SK-N-SH (cell line): ENCODE measurements around the gene NFKB1. TPM values are rescaled to one million over a fixed set of nuclear protein-coding genes. Genes with fewer than 3 reads are reported as not detected.

Source experiments
- CTCF ChIA-PET: fragments of 300-600, 350-600 bp; formaldehyde crosslinking; extraction: SDS; loops from one replicate; lab custom pipeline; 2021; lab: Yijun Ruan, JAX
- POLR2A ChIA-PET: fragments of 350-600 bp; sonication (Branson Sonifier 250); formaldehyde crosslinking; extraction: SDS; loops from one replicate; lab custom pipeline; 2020; ENCODE audit warnings: antibody characterized with exemption, inconsistent platforms; lab: Yijun Ruan, JAX
- DNase-seq: peaks from one replicate; pipeline ENCODE4 v3.0.0; 2012
- H2AFZ ChIP-seq: fragments of 200-600 bp; sonication (generic); 2 replicates; pipeline ENCODE4 v1.8.1; 2016; ENCODE audit warnings: antibody characterized with exemption, mild to moderate bottlenecking, low read depth
- H3F3A ChIP-seq: fragments of 200-600 bp; sonication (generic); replicated peaks from 2 replicates; pipeline ENCODE3; 2016; ENCODE audit warnings: antibody characterized with exemption, mild to moderate bottlenecking; ENCODE audit not compliant: insufficient read depth
- H3K27ac ChIP-seq, 2 experiments: fragments of 200-500 bp in 1 of 2; fragments of 200-600 bp in 1 of 2; sonication (Bioruptor generic) in 1 of 2; sonication (generic), shearing (Covaris generic) in 1 of 2; 2 replicates each; pipeline versions ENCODE4 v1.5.1 to v1.6.1; 2014 to 2016; ENCODE audit warnings: low read depth in 2 of 2, inconsistent platforms in 1 of 2, low read length in 1 of 2, mild to moderate bottlenecking in 1 of 2, mixed read lengths in 1 of 2
- H3K27me3 ChIP-seq: fragments of 200-600 bp; sonication (generic), shearing (Covaris generic); 2 replicates; pipeline ENCODE4 v1.6.1; 2016; ENCODE audit warnings: mixed run types; ENCODE audit not compliant: insufficient read depth
- H3K36me3 ChIP-seq, 2 experiments: fragments of 200-500 bp in 1 of 2; fragments of 200-600 bp in 1 of 2; sonication (Bioruptor generic) in 1 of 2; sonication (generic) in 1 of 2; replicated peaks in 1 of 2; 2 replicates each; pipeline versions ENCODE3 to v1.5.1; 2014 to 2016; ENCODE audit warnings: low read length in 1 of 2, mild to moderate bottlenecking in 1 of 2; ENCODE audit not compliant: insufficient read depth in 2 of 2, control insufficient read depth in 1 of 2
- H3K4me1 ChIP-seq, 2 experiments: fragments of 200-500 bp in 1 of 2; fragments of 200-600 bp in 1 of 2; sonication (Bioruptor generic) in 1 of 2; sonication (generic), shearing (Covaris generic) in 1 of 2; 2 replicates each; pipeline versions ENCODE4 v1.5.1 to v1.6.1; 2014 to 2016; ENCODE audit warnings: low read depth in 1 of 2, low read length in 1 of 2, mixed run types in 1 of 2; ENCODE audit not compliant: insufficient read depth in 2 of 2, control insufficient read depth in 1 of 2
- H3K4me2 ChIP-seq: fragments of 200-600 bp; sonication (generic), shearing (Covaris generic); 2 replicates; pipeline ENCODE4 v1.6.1; 2017; ENCODE audit warnings: mixed run types
- H3K4me3 ChIP-seq, 2 experiments: fragments of 200-500 bp in 1 of 2; fragments of 200-600 bp in 1 of 2; sonication (Bioruptor generic) in 1 of 2; sonication (generic), shearing (Covaris generic) in 1 of 2; 2 replicates each; pipeline versions ENCODE4 v1.5.1 to v1.8.1; 2014 to 2016; ENCODE audit warnings: low read depth in 2 of 2, inconsistent platforms in 1 of 2, low read length in 1 of 2, mild to moderate bottlenecking in 1 of 2, mixed read lengths in 1 of 2, moderate library complexity in 1 of 2
- H3K79me2 ChIP-seq: fragments of 200-600 bp; sonication (generic); 2 replicates; pipeline ENCODE4 v1.8.1; 2017; ENCODE audit warnings: mild to moderate bottlenecking; ENCODE audit not compliant: insufficient read depth
- H3K9ac ChIP-seq: fragments of 200-600 bp; sonication (generic); 2 replicates; pipeline ENCODE4 v1.6.1; 2017; ENCODE audit warnings: mixed run types
- H3K9me2 ChIP-seq: fragments of 200-600 bp; sonication (generic); 2 replicates; pipeline ENCODE4 v1.6.1; 2017; ENCODE audit warnings: mixed run types
- H3K9me3 ChIP-seq: fragments of 200-600 bp; sonication (generic); 2 replicates; pipeline ENCODE4 v1.6.1; 2017; ENCODE audit warnings: mixed run types, mild to moderate bottlenecking, moderate library complexity
- H4K20me1 ChIP-seq: fragments of 200-600 bp; sonication (generic); 2 replicates; pipeline ENCODE4 v1.6.1; 2017; ENCODE audit warnings: mild to moderate bottlenecking, mixed run types; ENCODE audit not compliant: insufficient read depth
- CHD2 ChIP-seq: fragments of 150-350 bp; IDR thresholded peaks from 2 replicates; pipeline ENCODE4 v1.6.1; 2018; ENCODE audit warnings: low read length; ENCODE audit not compliant: partially characterized antibody
- ELF1 ChIP-seq: IDR thresholded peaks from 2 replicates; pipeline ENCODE4 v1.4.0; 2012
- EP300 ChIP-seq, 2 experiments: IDR thresholded peaks; 2 replicates each; pipeline versions ENCODE4 v1.4.0 to v1.6.1; 2012; ENCODE audit warnings: borderline replicate concordance in 1 of 2, low read depth in 1 of 2, low read length in 1 of 2
- FOSL2 ChIP-seq: IDR thresholded peaks from 2 replicates; pipeline ENCODE4 v1.4.0; 2012; ENCODE audit warnings: low read depth, mild to moderate bottlenecking, moderate library complexity, borderline replicate concordance
- FOXM1 ChIP-seq: IDR thresholded peaks from 2 replicates; pipeline ENCODE4 v1.4.0; 2012; ENCODE audit warnings: low read depth, mild to moderate bottlenecking
- GABPA ChIP-seq: IDR thresholded peaks from 2 replicates; pipeline ENCODE4 v1.4.0; 2012; ENCODE audit warnings: low read depth, mild to moderate bottlenecking
- MEF2A ChIP-seq: IDR thresholded peaks from 2 replicates; pipeline ENCODE4 v1.4.0; 2012; ENCODE audit warnings: low read depth, borderline replicate concordance
- NFIC ChIP-seq: IDR thresholded peaks from 2 replicates; pipeline ENCODE4 v1.4.0; 2012; ENCODE audit warnings: borderline replicate concordance
- NRF1 ChIP-seq: IDR thresholded peaks from 2 replicates; pipeline ENCODE4 v1.6.1; 2012; ENCODE audit warnings: low read depth, mild to moderate bottlenecking, low read length
- RAD21 ChIP-seq: IDR thresholded peaks from 2 replicates; pipeline ENCODE4 v1.6.1; 2012; ENCODE audit warnings: mild to moderate bottlenecking, low read length
- RCOR1 ChIP-seq: fragments of 150-350 bp; IDR thresholded peaks from 2 replicates; pipeline ENCODE4 v1.6.1; 2017; ENCODE audit warnings: antibody characterized with exemption, low read length
- SMC3 ChIP-seq: IDR thresholded peaks from 2 replicates; pipeline ENCODE4 v1.6.1; 2012; ENCODE audit warnings: low read depth, low read length, improper control_type of control experiment
- TCF12 ChIP-seq: IDR thresholded peaks from 2 replicates; pipeline ENCODE4 v1.4.0; 2012
- TEAD4 ChIP-seq: IDR thresholded peaks from 2 replicates; pipeline ENCODE4 v1.4.0; 2012; ENCODE audit warnings: mild to moderate bottlenecking, borderline replicate concordance; ENCODE audit not compliant: insufficient read depth
- YY1 ChIP-seq: IDR thresholded peaks from 2 replicates; pipeline ENCODE4 v1.4.0; 2012; ENCODE audit warnings: low read depth, mild to moderate bottlenecking
- WGBS: methylation state at CpG from one replicate; pipeline ENCODE4 v1.1.6; 2017; ENCODE audit warnings: low lambda C conversion rate; 5-methylcytosine and 5-hydroxymethylcytosine counted together
- polyA plus RNA-seq, 3 experiments: library from polyadenylated mRNA; depleted of rRNA; stranded (reverse); fragments of >200 nt; gene quantifications; 2 replicates each; pipeline ENCODE4 v1.2.3, GENCODE V29; 2012
- TF ChIP-seq, protein P1 (sequence below): fragments of 150-350 bp; IDR thresholded peaks from 2 replicates; pipeline ENCODE4 v1.6.1; 2016; ENCODE audit warnings: mild to moderate bottlenecking, low read depth, low read length
- TF ChIP-seq, protein P2 (sequence below): IDR thresholded peaks from 2 replicates; pipeline ENCODE4 v1.4.0; 2012; ENCODE audit warnings: low read depth, borderline replicate concordance
- TF ChIP-seq, protein P3 (sequence below): fragments of 150-350 bp; IDR thresholded peaks from 2 replicates; pipeline ENCODE4 v1.6.1; 2017; ENCODE audit warnings: antibody characterized with exemption, low read length, low read depth, borderline replicate concordance
- TF ChIP-seq, protein P4 (sequence below): IDR thresholded peaks from 2 replicates; pipeline ENCODE4 v1.4.0; 2012; ENCODE audit warnings: low read depth, borderline replicate concordance

NFKB1 gene
- polyA plus RNA-seq, 1 of the 3 experiments (the other 2 are of a cell fraction), result 14.1 TPM

DNA sequence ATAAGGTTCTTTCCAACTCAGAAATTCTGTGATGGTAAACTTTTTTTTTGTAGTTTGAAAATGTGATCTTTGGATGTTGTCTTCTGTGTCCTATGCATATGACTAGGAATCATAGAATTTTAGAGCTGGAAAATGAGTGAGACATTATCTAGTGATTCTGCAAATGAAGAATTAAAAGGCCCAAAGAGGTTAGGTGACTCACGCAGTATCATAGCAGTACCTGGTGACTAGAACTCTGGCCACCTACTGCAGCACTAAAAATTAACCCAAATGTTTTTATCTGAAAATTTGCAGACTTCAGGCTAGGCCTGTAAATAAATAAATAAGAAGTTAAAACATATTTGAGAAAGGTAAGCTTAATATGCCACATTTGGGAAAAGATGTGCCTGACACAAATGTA lies 52.8 kb downstream of the NFKB1 start:
- WGBS, result 79% methylated on average over 1 of the region's 1 CpG
- no peaks in the 10 kb centered on the region for H3K9me2 ChIP-seq
- TF ChIP-seq YY1 (no peak), SMC3 (no peak), ELF1 (no peak), EP300 (IDR thresholded peaks at IDR 0.05; ENCODE audit: borderline replicate concordance in 1 of 2, low read depth in 1 of 2, low read length in 1 of 2) (no peak)
- H3K27me3 ChIP-seq, result no peaks in the 10 kb centered on the region
- H3K36me3 ChIP-seq, result no peaks in the 10 kb centered on the region
- no peak overlapping the region for H3K9ac ChIP-seq
- no peak for DNase-seq
- H3K79me2 ChIP-seq, result no peaks in the 10 kb centered on the region
- no peak overlapping the region for H2AFZ ChIP-seq
- CTCF ChIA-PET, result no interaction called here
- no peak overlapping the region for H3K27ac ChIP-seq
- no peaks in the 10 kb centered on the region for H3F3A ChIP-seq
- no peak overlapping the region for H3K4me3 ChIP-seq
- H4K20me1 ChIP-seq, result no peaks in the 10 kb centered on the region
- H3K4me1 ChIP-seq, result peaks cover 2 to 23% of the 10 kb centered on the region in 2 experiments; a peak in 3 of 4 replicates
- POLR2A ChIA-PET, result no interaction called here
- H3K9me3 ChIP-seq, result no peaks in the 10 kb centered on the region
- H3K4me2 ChIP-seq, result no peak overlapping the region

DNA sequence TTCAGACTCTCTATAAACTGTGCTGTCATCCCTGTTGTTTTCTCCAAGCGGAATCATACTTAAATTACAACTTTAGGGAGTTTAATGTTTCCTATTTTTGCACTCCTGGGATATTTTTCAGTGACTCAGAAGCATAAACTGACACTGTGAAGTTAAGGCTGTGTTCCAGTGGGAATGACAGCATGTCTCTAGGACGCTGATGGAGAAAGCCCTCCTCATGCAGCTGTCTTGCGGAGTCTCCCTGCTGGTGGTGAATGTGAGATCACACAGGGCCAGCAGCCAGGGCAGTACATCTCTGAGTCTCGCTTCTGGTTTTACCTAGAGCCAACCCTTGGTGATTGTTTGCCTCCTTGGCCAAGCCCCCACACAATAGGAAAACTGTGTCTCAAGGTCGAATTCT lies 53.3 kb downstream of the NFKB1 start:
- ChIA-PET POLR2A (no interaction called here), CTCF (interaction anchor here (1.5 kb wide), 1 partner anchor 20 kb away, joined by 4 read pairs; no protein-coding TSS in a partner anchor)
- WGBS, result 81% methylated on average over 5 of the region's 5 CpGs
- no peaks in the 10 kb centered on the region for H3K79me2 ChIP-seq
- H3K4me2 ChIP-seq, result no peak overlapping the region
- H3K4me3 ChIP-seq, result no peak overlapping the region
- H3K27me3 ChIP-seq, result no peaks in the 10 kb centered on the region
- TF ChIP-seq TCF12, result no peak
- peaks cover 2 to 23% of the 10 kb centered on the region in 2 experiments; a peak in 3 of 4 replicates for H3K4me1 ChIP-seq
- no peaks in the 10 kb centered on the region for H3K36me3 ChIP-seq
- H2AFZ ChIP-seq, result no peak overlapping the region
- no peak overlapping the region for H3K27ac ChIP-seq
- H3K9ac ChIP-seq, result no peak overlapping the region
- no peaks in the 10 kb centered on the region for H3K9me3 ChIP-seq
- no peak for DNase-seq
- H4K20me1 ChIP-seq, result no peaks in the 10 kb centered on the region
- no peaks in the 10 kb centered on the region for H3K9me2 ChIP-seq
- no peaks in the 10 kb centered on the region for H3F3A ChIP-seq

DNA sequence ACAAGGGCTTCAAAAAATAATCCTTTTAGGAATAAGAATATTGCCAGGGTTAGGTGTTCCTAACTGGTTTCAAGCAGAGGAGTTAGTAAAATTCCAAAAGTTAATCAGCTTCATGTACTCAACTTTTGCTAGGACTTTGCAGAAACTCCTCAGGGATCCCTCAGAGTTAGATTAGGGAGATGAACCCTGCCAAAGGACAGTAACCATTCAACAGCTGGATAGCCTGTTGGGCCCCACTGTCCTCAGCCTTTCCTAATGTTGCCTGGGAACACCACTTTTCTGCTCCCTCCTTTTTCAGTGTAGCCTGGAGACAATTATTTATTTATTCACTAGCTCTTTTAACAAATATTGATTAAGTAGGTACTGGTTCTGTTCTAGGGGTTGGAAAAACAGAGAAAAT lies 53.8 kb downstream of the NFKB1 start:
- no peak overlapping the region for H2AFZ ChIP-seq
- no peak overlapping the region for H3K27ac ChIP-seq
- no peaks in the 10 kb centered on the region for H4K20me1 ChIP-seq
- peaks cover 2 to 23% of the 10 kb centered on the region in 2 experiments; a peak in 3 of 4 replicates for H3K4me1 ChIP-seq
- ChIA-PET POLR2A (no interaction called here), CTCF (interaction anchor here (1.5 kb wide), 1 partner anchor 20 kb away, joined by 4 read pairs; no protein-coding TSS in a partner anchor)
- no peaks in the 10 kb centered on the region for H3K36me3 ChIP-seq
- no peak overlapping the region for H3K4me3 ChIP-seq
- TF ChIP-seq TCF12 (no peak), SMC3 (no peak), NFIC (no peak), TEAD4 (no peak), FOSL2 (no peak), GABPA (no peak), MEF2A (no peak), NRF1 (no peak), FOXM1 (no peak), YY1 (no peak), RCOR1 (no peak), CHD2 (no peak), RAD21 (no peak), EP300 (IDR thresholded peaks at IDR 0.05; ENCODE audit: borderline replicate concordance in 1 of 2, low read depth in 1 of 2, low read length in 1 of 2) (no peak)
- TF ChIP-seq, protein P1, sequence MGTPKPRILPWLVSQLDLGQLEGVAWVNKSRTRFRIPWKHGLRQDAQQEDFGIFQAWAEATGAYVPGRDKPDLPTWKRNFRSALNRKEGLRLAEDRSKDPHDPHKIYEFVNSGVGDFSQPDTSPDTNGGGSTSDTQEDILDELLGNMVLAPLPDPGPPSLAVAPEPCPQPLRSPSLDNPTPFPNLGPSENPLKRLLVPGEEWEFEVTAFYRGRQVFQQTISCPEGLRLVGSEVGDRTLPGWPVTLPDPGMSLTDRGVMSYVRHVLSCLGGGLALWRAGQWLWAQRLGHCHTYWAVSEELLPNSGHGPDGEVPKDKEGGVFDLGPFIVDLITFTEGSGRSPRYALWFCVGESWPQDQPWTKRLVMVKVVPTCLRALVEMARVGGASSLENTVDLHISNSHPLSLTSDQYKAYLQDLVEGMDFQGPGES, result no peak
- TF ChIP-seq, protein P2, sequence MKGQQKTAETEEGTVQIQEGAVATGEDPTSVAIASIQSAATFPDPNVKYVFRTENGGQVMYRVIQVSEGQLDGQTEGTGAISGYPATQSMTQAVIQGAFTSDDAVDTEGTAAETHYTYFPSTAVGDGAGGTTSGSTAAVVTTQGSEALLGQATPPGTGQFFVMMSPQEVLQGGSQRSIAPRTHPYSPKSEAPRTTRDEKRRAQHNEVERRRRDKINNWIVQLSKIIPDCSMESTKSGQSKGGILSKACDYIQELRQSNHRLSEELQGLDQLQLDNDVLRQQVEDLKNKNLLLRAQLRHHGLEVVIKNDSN, result no peak
- TF ChIP-seq, protein P3, sequence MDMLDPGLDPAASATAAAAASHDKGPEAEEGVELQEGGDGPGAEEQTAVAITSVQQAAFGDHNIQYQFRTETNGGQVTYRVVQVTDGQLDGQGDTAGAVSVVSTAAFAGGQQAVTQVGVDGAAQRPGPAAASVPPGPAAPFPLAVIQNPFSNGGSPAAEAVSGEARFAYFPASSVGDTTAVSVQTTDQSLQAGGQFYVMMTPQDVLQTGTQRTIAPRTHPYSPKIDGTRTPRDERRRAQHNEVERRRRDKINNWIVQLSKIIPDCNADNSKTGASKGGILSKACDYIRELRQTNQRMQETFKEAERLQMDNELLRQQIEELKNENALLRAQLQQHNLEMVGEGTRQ, result no peak
- TF ChIP-seq, protein P4, sequence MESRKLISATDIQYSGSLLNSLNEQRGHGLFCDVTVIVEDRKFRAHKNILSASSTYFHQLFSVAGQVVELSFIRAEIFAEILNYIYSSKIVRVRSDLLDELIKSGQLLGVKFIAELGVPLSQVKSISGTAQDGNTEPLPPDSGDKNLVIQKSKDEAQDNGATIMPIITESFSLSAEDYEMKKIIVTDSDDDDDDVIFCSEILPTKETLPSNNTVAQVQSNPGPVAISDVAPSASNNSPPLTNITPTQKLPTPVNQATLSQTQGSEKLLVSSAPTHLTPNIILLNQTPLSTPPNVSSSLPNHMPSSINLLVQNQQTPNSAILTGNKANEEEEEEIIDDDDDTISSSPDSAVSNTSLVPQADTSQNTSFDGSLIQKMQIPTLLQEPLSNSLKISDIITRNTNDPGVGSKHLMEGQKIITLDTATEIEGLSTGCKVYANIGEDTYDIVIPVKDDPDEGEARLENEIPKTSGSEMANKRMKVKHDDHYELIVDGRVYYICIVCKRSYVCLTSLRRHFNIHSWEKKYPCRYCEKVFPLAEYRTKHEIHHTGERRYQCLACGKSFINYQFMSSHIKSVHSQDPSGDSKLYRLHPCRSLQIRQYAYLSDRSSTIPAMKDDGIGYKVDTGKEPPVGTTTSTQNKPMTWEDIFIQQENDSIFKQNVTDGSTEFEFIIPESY, result no peak
- H3F3A ChIP-seq, result no peaks in the 10 kb centered on the region
- no peaks in the 10 kb centered on the region for H3K79me2 ChIP-seq
- H3K9ac ChIP-seq, result no peak overlapping the region
- no peak overlapping the region for H3K4me2 ChIP-seq
- H3K27me3 ChIP-seq, result no peaks in the 10 kb centered on the region
- no peaks in the 10 kb centered on the region for H3K9me3 ChIP-seq
- no peak for DNase-seq
- no peaks in the 10 kb centered on the region for H3K9me2 ChIP-seq
